Mesenchymal stem cell (in vitro differentiated cells and primary cell): ENCODE results near the gene IDH1.

ENCODE experiments used
- DNase-seq: peaks from one replicate; pipeline ENCODE4 v3.0.0-alpha.2; 2013
- H2AFZ ChIP-seq: one replicate; pipeline ENCODE4 v1.6.1; 2013; ENCODE audit warnings: low read depth, mild to moderate bottlenecking, control low read depth, inconsistent platforms, low read length, moderate library complexity
- H2AK5ac ChIP-seq: 2 replicates; pipeline ENCODE4 v1.6.1; 2013; ENCODE audit warnings: low read length, moderate library complexity, mild to moderate bottlenecking, inconsistent platforms; ENCODE audit not compliant: severe bottlenecking
- H2BK120ac ChIP-seq: one replicate; pipeline ENCODE4 v1.6.1; 2013; ENCODE audit warnings: low read depth, mild to moderate bottlenecking, inconsistent platforms, low read length, moderate library complexity
- H2BK12ac ChIP-seq, 2 experiments: one replicate each; pipeline ENCODE4 v1.6.1; 2013; ENCODE audit warnings: inconsistent platforms in 2 of 2, low read length in 2 of 2, mild to moderate bottlenecking in 2 of 2, moderate library complexity in 2 of 2, control low read depth in 1 of 2
- H2BK15ac ChIP-seq: one replicate; pipeline ENCODE4 v1.6.1; 2013; ENCODE audit warnings: mild to moderate bottlenecking, low read depth, inconsistent platforms; ENCODE audit not compliant: poor library complexity, severe bottlenecking
- H2BK5ac ChIP-seq: 2 replicates; pipeline ENCODE4 v1.6.1; 2013; ENCODE audit warnings: low read depth, mild to moderate bottlenecking, low read length, control low read depth, inconsistent platforms; ENCODE audit not compliant: poor library complexity, severe bottlenecking
- H3K14ac ChIP-seq, 2 experiments: one replicate each; pipeline ENCODE4 v1.6.1; 2013; ENCODE audit warnings: inconsistent platforms in 2 of 2, low read length in 2 of 2, control low read depth in 1 of 2, mild to moderate bottlenecking in 1 of 2, moderate library complexity in 1 of 2
- H3K18ac ChIP-seq, 2 experiments: one replicate each; pipeline ENCODE4 v1.6.1; 2013; ENCODE audit warnings: inconsistent platforms in 2 of 2, low read length in 2 of 2, control low read depth in 1 of 2, low read depth in 1 of 2, mild to moderate bottlenecking in 1 of 2
- H3K23ac ChIP-seq, 2 experiments: one replicate each; pipeline ENCODE4 v1.6.1; 2013; ENCODE audit warnings: inconsistent platforms in 2 of 2, low read length in 2 of 2, mild to moderate bottlenecking in 2 of 2, moderate library complexity in 2 of 2, control low read depth in 1 of 2
- H3K27ac ChIP-seq: 2 replicates; pipeline ENCODE4 v1.5.1; 2013; ENCODE audit warnings: mild to moderate bottlenecking, moderate library complexity, low read length, control low read depth, inconsistent platforms; ENCODE audit not compliant: poor library complexity, severe bottlenecking
- H3K27me3 ChIP-seq, 2 experiments: 2 replicates each; pipeline versions ENCODE4 v1.6.1 to v1.7.0; 2013; ENCODE audit warnings: low read length in 2 of 2, mild to moderate bottlenecking in 2 of 2, moderate library complexity in 2 of 2, control low read depth in 1 of 2, inconsistent platforms in 1 of 2; ENCODE audit not compliant: control insufficient read depth in 1 of 2, insufficient read depth in 1 of 2
- H3K36me3 ChIP-seq, 2 experiments: 2 replicates each; pipeline versions ENCODE4 v1.6.1 to v1.7.0; 2013; ENCODE audit warnings: low read length in 2 of 2, control low read depth in 1 of 2, inconsistent platforms in 1 of 2, low read depth in 1 of 2, mild to moderate bottlenecking in 1 of 2; ENCODE audit not compliant: insufficient read depth in 2 of 2, control insufficient read depth in 1 of 2
- H3K4ac ChIP-seq, 2 experiments: one replicate each; pipeline ENCODE4 v1.6.1; 2013; ENCODE audit warnings: inconsistent platforms in 2 of 2, low read length in 2 of 2, mild to moderate bottlenecking in 2 of 2, moderate library complexity in 2 of 2, control low read depth in 1 of 2, low read depth in 1 of 2
- H3K4me1 ChIP-seq: 2 replicates; pipeline ENCODE4 v1.6.1; 2013; ENCODE audit warnings: low read depth, low read length, control low read depth; ENCODE audit not compliant: control insufficient read depth, insufficient read depth
- H3K4me2 ChIP-seq: 2 replicates; pipeline ENCODE4 v1.6.1; 2013; ENCODE audit warnings: low read length, mild to moderate bottlenecking, inconsistent platforms; ENCODE audit not compliant: poor library complexity, severe bottlenecking
- H3K4me3 ChIP-seq, 2 experiments: 2 replicates each; pipeline versions ENCODE4 v1.5.1 to v1.7.0; 2013; ENCODE audit warnings: low read length in 2 of 2, mild to moderate bottlenecking in 2 of 2, control low read depth in 1 of 2, low read depth in 1 of 2; ENCODE audit not compliant: insufficient read depth in 1 of 2
- H3K79me1 ChIP-seq: replicated peaks from 2 replicates; pipeline ENCODE4 v1.6.1; 2013; ENCODE audit warnings: mild to moderate bottlenecking, control low read depth, low read length, inconsistent platforms; ENCODE audit not compliant: poor library complexity, severe bottlenecking
- H3K9ac ChIP-seq: 2 replicates; pipeline ENCODE4 v1.7.0; 2013; ENCODE audit warnings: mild to moderate bottlenecking, low read length, moderate library complexity
- H3K9me3 ChIP-seq: 2 replicates; pipeline ENCODE4 v1.7.0; 2013; ENCODE audit warnings: mild to moderate bottlenecking, low read length; ENCODE audit not compliant: control insufficient read depth
- H4K8ac ChIP-seq: one replicate; pipeline ENCODE4 v1.6.1; 2013; ENCODE audit warnings: inconsistent platforms, mild to moderate bottlenecking, low read length, moderate library complexity
- H4K91ac ChIP-seq: one replicate; pipeline ENCODE4 v1.6.1; 2013; ENCODE audit warnings: mild to moderate bottlenecking, low read length, inconsistent platforms
- WGBS: methylation state at CpG from one replicate; pipeline ENCODE4 v1.1.7; 2013; ENCODE audit warnings: mixed read lengths; 5-methylcytosine and 5-hydroxymethylcytosine counted together

The IDH1 gene

GRCh38 chr2:208266936-208267335, 12.1 kb upstream of the IDH1 start:
- H3K27ac ChIP-seq, result peak overlapping the region; percentile 76
- H4K91ac ChIP-seq, result no peak overlapping the region
- 0% methylated on average over 1 of the region's 3 CpGs for WGBS
- H2BK5ac ChIP-seq, result no peak overlapping the region
- no peak overlapping the region for H3K4ac ChIP-seq
- H2BK15ac ChIP-seq, result no peak overlapping the region
- peaks cover 4 to 7% of the 10 kb centered on the region in 2 experiments for H3K36me3 ChIP-seq
- H3K4me2 ChIP-seq, result peak overlapping the region; percentile 69
- peaks cover 8% of the 10 kb centered on the region for H3K79me1 ChIP-seq
- DNase-seq, result peak; percentile 45
- peak overlapping the region in 1 of 2 experiments; percentile 96 for H3K4me3 ChIP-seq
- no peak overlapping the region for H4K8ac ChIP-seq
- no peak overlapping the region for H3K14ac ChIP-seq
- peaks cover 11% of the 10 kb centered on the region for H3K4me1 ChIP-seq
- no peak overlapping the region for H2AFZ ChIP-seq
- H2AK5ac ChIP-seq, result no peak overlapping the region
- H2BK120ac ChIP-seq, result no peak overlapping the region
- H3K18ac ChIP-seq, result no peak overlapping the region
- H3K9me3 ChIP-seq, result peaks cover 6% of the 10 kb centered on the region
- no peak overlapping the region for H3K23ac ChIP-seq
- H3K27me3 ChIP-seq, result no peaks in the 10 kb centered on the region
- H2BK12ac ChIP-seq, result no peak overlapping the region
- peak overlapping the region; percentile 97 for H3K9ac ChIP-seq

GRCh38 chr2:208266553-208266893, 11.7 kb upstream of the IDH1 start:
- H3K4me1 ChIP-seq, result peaks cover 11% of the 10 kb centered on the region
- WGBS, result under 1% methylated on average over 11 of the region's 11 CpGs
- peak; percentile 56 for DNase-seq
- peak overlapping the region; percentile 82 to 96 for H3K4me3 ChIP-seq
- no peak overlapping the region for H2BK5ac ChIP-seq
- peak overlapping the region in 1 of 2 experiments; percentile 55 for H2BK12ac ChIP-seq
- H3K4me2 ChIP-seq, result peak overlapping the region; percentile 69
- H3K79me1 ChIP-seq, result peaks cover 8% of the 10 kb centered on the region
- H2BK15ac ChIP-seq, result peak overlapping the region; percentile 75
- H3K14ac ChIP-seq, result no peak overlapping the region
- peak overlapping the region; percentile 97 for H3K9ac ChIP-seq
- H4K91ac ChIP-seq, result no peak overlapping the region
- H3K23ac ChIP-seq, result no peak overlapping the region
- H2BK120ac ChIP-seq, result peak overlapping the region; percentile 92
- no peaks in the 10 kb centered on the region for H3K27me3 ChIP-seq
- H2AK5ac ChIP-seq, result no peak overlapping the region
- peak overlapping the region in 1 of 2 experiments; percentile 9 for H3K4ac ChIP-seq
- no peak overlapping the region for H4K8ac ChIP-seq
- H3K9me3 ChIP-seq, result peaks cover 6% of the 10 kb centered on the region
- peak overlapping the region; percentile 76 for H3K27ac ChIP-seq
- peaks cover 4% of the 10 kb centered on the region in 2 experiments for H3K36me3 ChIP-seq
- H2AFZ ChIP-seq, result peak overlapping the region; percentile 1
- H3K18ac ChIP-seq, result peak overlapping the region; percentile 67 to 70

- peak within 1 kb of the TSS; percentile 82 for H3K27ac ChIP-seq
- peak within 1 kb of the TSS; percentile 95 for H4K8ac ChIP-seq
- no peak within 1 kb of the TSS for H2AK5ac ChIP-seq
- H3K14ac ChIP-seq, result no peak within 1 kb of the TSS
- H3K9ac ChIP-seq, result peak within 1 kb of the TSS; percentile 97
- WGBS, result under 1% methylated on average over 50 of the region's 50 CpGs
- H2BK15ac ChIP-seq, result peak within 1 kb of the TSS; percentile 75
- peak within 1 kb of the TSS; percentile 92 for H2BK120ac ChIP-seq
- H3K9me3 ChIP-seq, result peaks cover 6% of the 10 kb centered on the region
- H3K4me2 ChIP-seq, result peak within 1 kb of the TSS; percentile 69
- H3K79me1 ChIP-seq, result peaks cover 6% of the 10 kb centered on the region
- H2AFZ ChIP-seq, result peak within 1 kb of the TSS; percentile 7
- DNase-seq, result peak; percentile 98
- H4K91ac ChIP-seq, result peak within 1 kb of the TSS; percentile 74
- H3K4me1 ChIP-seq, result peaks cover 11% of the 10 kb centered on the region
- H3K4ac ChIP-seq, result peak within 1 kb of the TSS; percentile 82 to 91
- no peaks in the 10 kb centered on the region for H3K27me3 ChIP-seq
- H2BK5ac ChIP-seq, result no peak within 1 kb of the TSS
- peak within 1 kb of the TSS; percentile 82 to 96 for H3K4me3 ChIP-seq
- no peak within 1 kb of the TSS for H3K23ac ChIP-seq
- H3K36me3 ChIP-seq, result peaks cover 0 to 4% of the 10 kb centered on the region in 2 experiments
- peak within 1 kb of the TSS; percentile 81 to 82 for H3K18ac ChIP-seq
- peak within 1 kb of the TSS; percentile 1 to 55 for H2BK12ac ChIP-seq
These were observed 11.1 kb upstream of the IDH1 start, which contains the start of gene PIKFYVE for GRCh38 chr2:208265801-208266552. Gene PIKFYVE, plus strand, starts transcription at chr2:208266255. Its CDS starts 5,265 bp downstream, at chr2:208271520.

- Histone ChIP-seq H2AK5ac (no peak overlapping the region), H2BK120ac (no peak overlapping the region), H4K8ac (peak overlapping the region; percentile 95), H3K18ac (peak overlapping the region in 1 of 2 experiments; percentile 81), H2BK15ac (peak overlapping the region; percentile 57), H3K36me3 (peaks cover 0 to 4% of the 10 kb centered on the region in 2 experiments), H3K14ac (no peak overlapping the region), H3K4ac (peak overlapping the region; percentile 82 to 91), H3K4me3 (peak overlapping the region in 1 of 2 experiments; percentile 96), H3K4me2 (peak overlapping the region; percentile 64), H2BK12ac (no peak overlapping the region), H3K79me1 (peaks cover 6% of the 10 kb centered on the region), H3K23ac (no peak overlapping the region), H4K91ac (peak overlapping the region; percentile 57), H3K4me1 (peaks cover 11% of the 10 kb centered on the region), H3K27me3 (no peaks in the 10 kb centered on the region), H2AFZ (peak overlapping the region; percentile 7), H3K9ac (peak overlapping the region; percentile 97), H2BK5ac (no peak overlapping the region), H3K27ac (peak overlapping the region; percentile 82), H3K9me3 (peaks cover 6% of the 10 kb centered on the region)
- no peak for DNase-seq
- 22% methylated on average over 9 of the region's 9 CpGs for WGBS
These were observed 10.5 kb upstream of the IDH1 start for GRCh38 chr2:208265371-208265800.
